ENCODE data around the gene NLGN1. TPM values are rescaled to one million over a fixed set of nuclear protein-coding genes. Genes with fewer than 3 reads are reported as not detected.

Gene NLGN1
- total and polyA plus RNA-seq, 2 of the 8 experiments (the other 6 are each of a cell fraction or from before 2014, with no cell fraction given): 7.8 to 14.8 TPM

DNA sequence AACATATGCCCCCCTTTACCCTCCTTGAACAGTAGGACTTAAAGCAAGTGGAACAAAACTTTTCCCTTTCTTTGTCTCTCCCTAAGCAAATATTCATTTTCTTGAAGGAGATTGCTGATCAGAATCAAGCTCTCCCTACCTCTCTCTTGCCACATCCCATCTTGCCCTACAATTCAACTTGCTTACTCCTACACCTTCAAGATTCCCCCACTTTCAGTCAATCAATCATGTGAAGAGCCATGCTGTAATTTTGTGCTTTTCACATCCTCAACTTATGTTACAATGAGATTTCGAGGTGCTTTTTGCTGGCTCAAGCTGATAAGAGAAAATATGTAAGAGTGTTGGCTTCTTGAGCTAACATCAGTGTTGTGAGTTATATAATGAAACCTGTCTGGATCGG lies 662.9 kb downstream of the NLGN1 start:
- 92% methylated on average over 2 of the region's 2 CpGs; no CpG with 5 or more reads in 1 of the 2 experiments for WGBS, 2 experiments (ENCODE audit: extremely low coverage in 1 of 2, insufficient coverage in 1 of 2, insufficient read length in 1 of 2, insufficient replicate concordance in 2 of 2, low coverage in 1 of 2, low lambda C conversion rate in 2 of 2, missing lambda C conversion rate in 1 of 2)
- Histone ChIP-seq H3K9ac (replicated peaks in 1 of 4; ENCODE audit: extremely low read depth in 1 of 4, low read depth in 3 of 4, low read length in 3 of 4) (no peak overlapping the region), H2BK5ac (ENCODE audit: low read depth, low read length) (no peak overlapping the region), H3K36me3 (ENCODE audit: control insufficient read depth in 2 of 4, insufficient read depth in 4 of 4, low read length in 3 of 4) (no peaks in the 10 kb centered on the region), H3K27ac (ENCODE audit: low read depth, low read length) (no peak overlapping the region), H2BK12ac (ENCODE audit: low read depth, low read length) (no peak overlapping the region), H3K9me3 (ENCODE audit: insufficient read depth in 2 of 2, low read depth in 1 of 2, low read length in 1 of 2) (0 out of 4 replicates have a peak, but pooled peaks cover 0 to 3% of the 10 kb centered on the region in 2 experiments), H3K4me1 (replicated peaks in 1 of 4; ENCODE audit: control insufficient read depth in 3 of 4, insufficient read depth in 4 of 4, low read length in 3 of 4) (no peaks in the 10 kb centered on the region), H3K23me2 (ENCODE audit: low read depth, low read length) (no peaks in the 10 kb centered on the region), H2AFZ (ENCODE audit: low read length) (no peak overlapping the region), H4K91ac (replicated peaks; ENCODE audit: insufficient read length, low read length) (no peak overlapping the region), H3K14ac (ENCODE audit: insufficient read length) (no peak overlapping the region), H3K56ac (replicated peaks; ENCODE audit: insufficient read length, low read depth, low read length) (no peak overlapping the region), H3K18ac (ENCODE audit: extremely low read depth, low read length) (no peak overlapping the region), H3K79me1 (ENCODE audit: low read depth, low read length) (no peaks in the 10 kb centered on the region), H2BK120ac (replicated peaks; ENCODE audit: low read depth, low read length) (no peak overlapping the region), H3K79me2 (ENCODE audit: control insufficient read depth in 1 of 2, insufficient read depth in 2 of 2, low read length in 2 of 2) (no peaks in the 10 kb centered on the region), H4K8ac (ENCODE audit: extremely low read depth, insufficient read depth, low read length) (no peak overlapping the region), H3K4ac (replicated peaks; ENCODE audit: insufficient read length, low read depth, low read length) (no peak overlapping the region), H3K27me3 (replicated peaks in 1 of 4; ENCODE audit: control insufficient read depth in 3 of 4, extremely low read depth in 1 of 4, insufficient read depth in 3 of 4, low read length in 3 of 4) (no peaks in the 10 kb centered on the region), H2BK20ac (ENCODE audit: low read length) (no peak overlapping the region), H4K5ac (ENCODE audit: insufficient read length, low read depth, low read length) (no peak overlapping the region), H2BK15ac (ENCODE audit: low read length) (no peak overlapping the region), H3K4me2 (ENCODE audit: insufficient read depth in 1 of 2, low read depth in 2 of 2, low read length in 2 of 2) (no peak overlapping the region), H3K23ac (ENCODE audit: insufficient read length) (no peak overlapping the region), H2AK5ac (ENCODE audit: low read depth, low read length) (no peak overlapping the region), H3K4me3 (ENCODE audit: extremely low read depth in 1 of 4, insufficient read depth in 2 of 4, low read depth in 3 of 4, low read length in 4 of 4) (no peak overlapping the region), H4K20me1 (replicated peaks in 1 of 2; ENCODE audit: control insufficient read depth in 1 of 2, insufficient read depth in 2 of 2, low read length in 2 of 2) (no peaks in the 10 kb centered on the region)
- ChIA-PET CTCF (ENCODE audit: partially characterized antibody) (no interaction called here), POLR2A (ENCODE audit: partially characterized antibody) (no interaction called here)
- DNase-seq (ENCODE audit: low read depth in 1 of 2, low spot score in 2 of 2): no peak
- TF ChIP-seq SIN3A (conservative IDR thresholded peaks at IDR 0.05 in 1 of 2, IDR thresholded peaks at IDR 0.05 in 1 of 2; ENCODE audit: low read depth in 1 of 2, low read length in 2 of 2) (no peak), JUND (IDR thresholded peaks at IDR 0.05; ENCODE audit: low read length) (no peak), HDAC6 (IDR thresholded peaks at IDR 0.05; ENCODE audit: low read depth, low read length) (no peak), CTBP2 (IDR thresholded peaks at IDR 0.05; ENCODE audit: borderline replicate concordance, insufficient read depth, insufficient read length, low read length) (no peak), SP2 (IDR thresholded peaks at IDR 0.05; ENCODE audit: low read length) (no peak), POLR2A (IDR thresholded peaks at IDR 0.05; ENCODE audit: control extremely low read depth in 1 of 2, low read depth in 2 of 2, low read length in 2 of 2) (no peak), CBX5 (IDR thresholded peaks at IDR 0.05; ENCODE audit: low read depth, low read length) (no peak), RAD21 (IDR thresholded peaks at IDR 0.05 in 1 of 2, conservative IDR thresholded peaks at IDR 0.05 in 1 of 2; ENCODE audit: low read depth in 2 of 2, low read length in 2 of 2) (no peak)
- FAIRE-seq: no peak
